ENCODE data around the gene DHX16.
A peak's percentile ranks its signal among the peaks of the same experiment; 100 is the strongest.
"Not testable (repeated sequence)": the region's sequence is repeated elsewhere in the genome, so short reads cannot be mapped to it uniquely, and the experiment has no call there.

The DHX16 gene

DNA sequence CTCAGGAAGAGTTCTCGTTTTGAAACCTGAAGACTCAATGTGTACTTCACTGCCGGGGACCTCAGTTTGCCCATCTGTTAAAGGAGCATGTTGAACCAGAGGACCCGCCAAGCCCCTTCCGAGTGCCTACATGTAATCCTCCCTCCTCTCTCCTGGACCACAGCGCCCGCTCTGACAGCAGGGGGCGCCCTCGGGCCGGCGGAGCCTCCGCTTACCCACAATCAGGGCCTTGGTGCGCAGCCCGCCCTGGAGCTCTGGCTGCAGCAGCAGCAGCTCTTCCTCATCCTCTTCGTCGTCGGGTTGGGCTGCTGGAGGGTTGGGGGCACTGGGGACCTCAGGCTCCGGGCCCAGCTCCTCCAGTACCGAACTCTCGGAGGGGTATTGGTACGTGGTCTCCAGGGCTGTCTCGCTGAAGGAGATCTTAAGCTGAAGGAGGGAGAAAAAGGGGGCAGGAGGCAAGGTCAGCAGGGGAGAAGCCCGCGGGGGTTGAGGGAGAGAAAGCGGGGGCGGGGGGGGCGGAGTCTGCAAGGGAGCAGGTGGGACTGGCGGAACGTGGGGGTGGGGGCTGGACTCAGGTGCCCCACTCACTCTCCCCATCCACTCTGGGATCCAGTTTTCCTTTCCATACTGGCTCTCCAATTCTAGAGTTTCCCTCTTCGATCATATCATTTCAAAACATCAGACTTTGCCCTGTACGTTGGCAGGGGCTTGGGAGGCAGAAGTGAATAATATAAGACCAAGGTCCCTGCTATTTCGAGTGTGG is 6.3 kb upstream of the DHX16 start:
- peak; percentile 80 for DNase-seq

DNA sequence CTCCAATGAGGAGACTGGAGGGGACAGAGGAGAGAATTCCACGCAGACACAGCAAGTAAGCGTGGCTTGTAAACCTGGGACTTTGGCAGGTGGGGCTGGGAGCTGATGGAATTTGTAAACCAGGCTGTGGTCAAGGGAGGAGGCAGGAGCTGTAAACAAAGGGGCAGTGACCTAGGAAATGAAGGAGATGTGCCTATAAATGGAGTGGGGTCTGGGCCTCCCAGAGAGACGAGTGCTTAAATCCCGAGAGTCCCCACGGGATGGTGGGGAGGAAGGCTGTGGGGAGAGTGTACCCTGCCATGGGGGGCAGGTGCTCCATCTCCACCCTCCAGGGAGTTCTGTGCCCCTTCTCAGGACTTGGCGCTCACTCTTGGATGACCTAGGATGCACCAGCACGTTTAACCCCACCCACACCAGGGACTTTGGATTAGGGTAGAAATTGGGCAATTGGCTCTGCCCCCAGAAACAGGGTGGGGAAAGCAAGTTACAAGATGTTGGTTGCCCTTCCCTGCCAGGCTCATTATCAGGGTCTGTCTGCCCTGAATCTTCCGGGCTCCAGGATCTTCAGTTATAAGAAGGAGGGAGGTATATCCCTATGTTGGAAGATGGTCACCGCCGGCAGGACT is 4.0 kb upstream of the DHX16 start:
- no peak for DNase-seq

DNA sequence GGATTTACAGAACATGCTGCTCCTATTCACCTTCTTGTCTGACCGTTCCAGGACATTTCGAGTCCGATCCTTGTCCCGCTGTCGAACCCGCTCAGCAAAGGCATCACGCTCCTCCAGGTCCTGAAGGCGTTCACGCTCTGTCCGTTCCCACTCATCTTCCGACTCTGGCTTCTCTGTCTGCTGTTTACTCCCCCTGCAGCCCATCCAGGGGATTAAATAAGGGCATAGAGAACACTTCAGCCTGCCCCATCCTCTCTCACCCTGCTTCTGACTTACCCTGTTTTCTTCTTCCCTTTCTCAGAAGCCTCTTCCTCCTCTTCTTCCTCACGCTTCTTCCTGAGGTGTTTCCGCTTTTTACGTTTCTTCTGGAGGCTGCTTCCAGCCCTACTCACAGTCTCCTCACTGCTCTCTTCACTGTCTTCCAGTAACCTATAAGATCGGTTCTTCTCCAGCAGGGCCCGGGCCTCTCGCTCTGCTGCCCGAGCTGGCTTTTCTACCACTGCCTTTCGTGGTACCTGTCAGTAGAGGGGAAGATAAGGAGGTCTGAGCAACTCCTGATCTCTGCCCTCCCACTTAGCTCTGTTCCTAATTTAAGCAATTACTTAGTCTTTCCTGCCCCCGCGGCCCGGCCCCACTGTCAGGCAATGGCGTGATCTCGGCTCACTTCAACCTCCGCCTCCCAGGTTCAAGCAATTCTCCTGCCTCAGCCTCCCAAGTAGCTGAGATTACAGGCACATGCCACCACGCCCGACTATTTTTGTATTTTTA is 1.9 kb downstream of the DHX16 start:
- DNase-seq: no peak

DNA sequence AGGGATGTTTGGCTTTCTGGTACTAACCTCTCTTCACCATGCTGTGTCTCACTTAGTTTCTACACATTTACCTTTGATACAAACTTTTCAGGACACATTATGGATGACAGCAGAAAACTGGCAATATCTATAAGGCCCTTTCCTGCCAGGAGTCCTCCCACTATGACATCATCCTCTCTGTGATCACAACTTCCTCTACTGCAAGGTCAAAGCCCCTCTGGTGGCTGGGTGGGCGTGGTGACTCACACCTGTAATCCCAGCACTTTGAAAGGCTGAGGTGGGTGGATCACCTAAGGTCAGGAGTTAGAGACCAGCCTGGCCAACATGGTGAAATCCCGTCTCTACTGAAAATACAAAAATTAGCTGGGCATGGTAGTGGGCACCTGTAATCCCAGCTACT is 6.5 kb downstream of the DHX16 start:
- DNase-seq: not testable (repeated sequence)

DNA sequence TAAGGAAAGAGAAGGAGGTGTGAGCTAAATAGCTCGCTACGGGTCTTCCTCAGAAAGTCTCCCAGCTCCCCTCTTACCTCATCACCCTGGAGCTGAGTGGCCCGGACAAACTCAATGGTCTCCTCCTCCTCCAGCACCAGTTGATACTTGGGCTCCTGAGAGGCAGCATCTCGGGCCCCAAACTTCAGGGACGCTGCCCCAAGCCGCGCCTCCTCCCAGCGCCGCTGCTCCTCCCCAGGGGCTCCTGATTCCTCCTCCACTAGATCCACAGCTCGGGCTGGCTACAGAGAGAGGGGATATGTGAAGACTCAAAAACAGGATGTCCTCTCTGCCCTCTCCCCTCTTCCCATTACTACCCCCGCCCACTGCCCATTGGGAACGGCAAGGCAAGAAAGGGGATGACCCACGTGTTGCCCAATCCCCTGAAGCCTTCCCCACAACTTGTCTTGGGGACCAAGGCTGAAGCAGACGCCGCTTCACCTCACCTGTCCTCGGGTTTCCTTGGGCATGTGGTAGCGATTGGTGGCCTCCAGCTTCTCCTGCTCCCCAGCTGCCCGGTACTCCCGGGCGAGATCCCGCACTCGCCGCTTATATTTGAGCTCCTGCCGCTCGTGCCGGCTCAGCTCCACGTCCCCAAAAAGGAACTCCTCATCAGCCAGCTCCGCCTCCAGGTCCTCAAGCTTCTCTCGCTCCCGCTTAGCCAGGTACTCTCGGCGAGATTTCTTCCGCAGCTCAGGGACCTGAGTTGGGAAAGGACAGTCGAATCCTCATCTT is 7.6 kb downstream of the DHX16 start:
- no peak for DNase-seq

DNA sequence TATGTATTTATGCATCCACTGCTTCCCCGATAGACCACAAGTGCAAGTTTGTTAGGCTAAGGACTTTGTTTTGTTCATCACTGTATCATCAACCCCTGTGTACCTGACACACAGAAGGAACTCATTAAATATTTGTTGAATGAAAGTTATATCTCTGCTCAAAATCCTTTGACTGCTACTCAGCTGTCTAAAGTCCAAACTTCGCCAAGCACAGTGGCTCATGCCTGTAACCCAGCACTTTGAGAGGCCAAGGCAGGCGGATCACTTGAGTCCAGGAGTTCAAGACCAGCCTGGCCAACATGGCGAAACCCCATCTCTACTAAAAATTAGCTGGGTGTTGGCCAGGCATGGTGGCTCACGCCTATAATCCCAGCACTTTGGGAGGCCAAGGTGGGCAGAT is 14.9 kb downstream of the DHX16 start:
- DNase-seq: not testable (repeated sequence)

DNA sequence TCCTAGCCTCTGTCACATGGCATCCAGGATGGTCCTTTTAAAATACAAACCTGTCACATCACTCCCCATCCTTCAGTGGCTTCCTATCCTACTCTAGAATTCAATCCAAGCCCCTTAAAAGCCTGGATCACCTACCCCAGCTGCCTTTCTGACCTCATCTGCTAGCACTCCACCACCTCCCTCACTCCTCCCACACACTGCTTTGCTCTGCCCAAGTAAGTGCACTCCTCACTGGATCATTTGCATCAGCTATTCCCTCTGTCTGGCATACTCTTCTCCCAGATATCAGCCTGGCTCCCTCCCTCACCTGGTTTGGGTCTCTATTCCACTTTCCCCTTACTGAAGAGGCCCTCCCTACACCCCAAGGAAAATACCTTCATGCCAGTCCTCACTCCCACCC is 15.4 kb downstream of the DHX16 start:
- no peak for DNase-seq

DNA sequence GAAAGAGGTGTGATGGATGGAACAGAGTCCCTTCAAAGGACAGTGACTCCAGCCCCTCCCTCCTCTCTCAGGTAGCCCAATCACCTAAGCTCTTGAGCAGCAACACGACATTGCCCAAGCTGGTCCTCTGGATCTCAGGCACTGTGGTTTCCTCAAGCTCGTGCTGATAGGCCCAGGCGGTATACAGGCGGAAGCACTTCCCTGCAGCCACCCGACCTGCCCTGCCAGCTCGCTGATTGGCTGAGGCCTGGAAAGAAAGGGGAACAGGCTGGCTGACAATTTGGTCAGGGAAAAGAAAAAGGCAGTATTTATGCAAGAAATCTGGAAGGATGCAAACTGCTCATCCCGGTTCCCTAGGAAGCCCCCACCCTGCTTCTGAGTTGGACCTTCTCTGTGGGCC is 16.3 kb downstream of the DHX16 start:
- DNase-seq: no peak

DNA sequence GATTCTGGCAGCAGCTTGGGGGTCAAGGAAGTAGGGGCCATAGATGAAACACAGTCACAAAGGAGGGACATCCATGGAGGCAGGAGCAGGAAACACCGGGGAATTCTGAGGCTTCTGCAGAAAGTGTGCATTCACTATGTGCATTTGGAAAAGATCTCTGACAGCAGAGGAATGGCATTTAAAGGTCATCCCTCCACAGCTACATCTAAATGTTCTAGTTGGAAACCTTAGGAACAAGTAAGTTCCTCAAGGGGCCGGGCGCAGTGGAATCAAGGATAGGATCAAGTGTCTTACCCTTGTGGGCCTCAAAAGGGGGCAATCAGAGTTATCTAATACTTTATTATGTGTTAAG is 17.1 kb downstream of the DHX16 start:
- no peak for DNase-seq

DNA sequence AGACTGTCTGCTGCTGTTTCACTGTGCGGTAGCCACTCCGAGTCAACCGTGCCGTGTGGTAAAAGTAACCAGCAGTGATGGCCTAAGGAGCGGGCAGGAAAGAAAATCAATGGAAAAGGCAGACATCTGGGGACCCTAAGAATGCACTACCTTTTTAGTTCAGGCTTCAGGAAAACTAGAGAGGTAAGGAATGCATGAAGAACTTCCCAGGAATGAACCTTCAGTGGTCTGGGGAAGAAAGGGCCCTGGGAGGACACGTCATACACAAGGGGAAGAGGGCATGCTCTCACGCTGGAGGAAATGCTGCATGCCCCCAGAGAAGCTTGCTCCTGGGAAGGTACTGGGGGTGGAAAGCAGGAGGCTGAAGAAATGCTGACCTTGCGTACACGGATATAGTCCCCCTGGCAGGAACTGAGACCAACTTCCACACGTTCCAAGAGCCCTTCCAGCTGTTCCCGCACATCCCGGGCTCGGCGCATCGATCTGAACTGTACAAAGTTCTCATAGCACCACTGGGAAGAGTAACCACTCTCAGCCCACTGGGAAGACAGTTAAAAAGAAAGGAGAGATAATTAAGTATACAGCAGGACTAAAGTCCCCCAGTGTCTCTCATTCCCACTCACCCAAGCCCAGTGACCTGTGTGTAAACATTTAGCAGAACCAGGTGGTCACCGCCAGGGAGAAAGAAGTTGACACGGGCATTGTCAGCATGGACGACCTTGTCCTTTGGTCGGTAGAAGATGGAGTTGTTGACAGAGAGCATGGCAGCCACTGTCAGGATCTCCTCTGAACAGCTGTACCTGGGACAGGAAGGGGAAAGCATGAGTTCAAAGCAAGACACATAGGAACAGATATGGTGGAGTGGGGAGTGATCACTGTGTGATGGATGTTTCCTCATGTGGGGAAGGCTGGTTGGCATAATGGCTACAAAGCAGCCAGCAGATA is 17.7 kb downstream of the DHX16 start:
- no peak for DNase-seq

DNA sequence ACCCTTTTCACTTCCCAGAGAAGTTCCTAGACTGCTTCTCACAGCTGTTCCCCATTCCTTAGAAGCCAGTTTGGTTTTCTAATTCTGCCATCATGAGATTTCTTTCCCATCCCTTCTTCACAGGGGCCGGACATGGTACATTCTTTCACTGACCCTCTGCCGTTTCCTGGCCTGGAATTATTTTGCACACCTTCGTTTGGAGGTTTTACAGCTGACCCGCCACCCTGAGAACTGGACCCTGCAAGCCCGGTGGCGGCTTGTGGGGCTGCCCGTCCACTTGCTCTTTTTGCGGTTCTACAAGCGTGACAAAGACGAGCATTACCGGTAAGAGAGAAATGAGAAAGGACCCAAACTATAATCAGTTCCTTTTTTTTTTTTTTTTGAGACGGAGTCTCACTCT is 21.7 kb downstream of the DHX16 start:
- no peak for DNase-seq

DNA sequence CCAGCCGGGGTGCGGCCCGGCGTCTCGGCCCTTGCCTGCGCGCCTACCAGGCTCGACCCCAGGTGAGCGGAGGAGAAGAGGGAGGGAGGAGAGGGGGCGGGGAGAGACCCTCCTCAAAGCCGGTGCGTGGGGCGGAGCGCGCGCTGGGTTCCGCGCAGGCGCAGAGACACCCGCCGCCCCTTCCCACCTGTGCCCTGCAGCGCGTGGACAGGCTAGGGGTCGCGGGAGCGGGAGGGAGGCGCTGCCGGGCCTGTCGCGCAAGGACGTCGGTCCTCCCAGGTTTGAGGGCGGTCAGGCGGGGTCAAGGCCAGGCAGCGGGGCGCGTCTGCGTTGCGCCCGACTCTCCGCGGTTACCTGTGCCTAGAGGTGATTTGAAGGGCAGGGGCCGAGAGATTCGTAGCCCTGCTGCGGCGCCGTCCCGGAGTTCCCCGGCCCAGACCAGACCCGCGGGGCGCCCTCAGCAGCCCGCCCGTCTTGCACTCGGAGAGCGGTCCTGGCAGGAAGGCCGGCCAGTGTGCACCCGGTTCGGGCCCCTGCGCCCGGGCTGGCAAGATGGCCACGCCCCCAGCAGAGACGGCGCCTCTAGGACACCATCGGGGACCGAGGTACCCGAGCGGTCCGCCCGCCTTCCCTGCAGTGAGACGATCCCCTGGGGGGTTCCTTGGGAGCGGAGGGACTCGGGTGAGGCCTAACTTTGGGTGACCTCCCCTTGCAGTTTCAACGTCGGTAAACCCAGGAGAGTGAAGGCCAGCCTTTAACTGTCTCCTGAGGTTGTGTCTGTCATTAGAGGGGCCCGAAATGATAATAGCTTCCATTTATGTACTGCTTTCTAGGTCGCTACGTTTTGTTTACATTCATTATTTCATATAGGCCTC is 25.3 kb downstream of the DHX16 start:
- peak; percentile 69 for DNase-seq

DNA sequence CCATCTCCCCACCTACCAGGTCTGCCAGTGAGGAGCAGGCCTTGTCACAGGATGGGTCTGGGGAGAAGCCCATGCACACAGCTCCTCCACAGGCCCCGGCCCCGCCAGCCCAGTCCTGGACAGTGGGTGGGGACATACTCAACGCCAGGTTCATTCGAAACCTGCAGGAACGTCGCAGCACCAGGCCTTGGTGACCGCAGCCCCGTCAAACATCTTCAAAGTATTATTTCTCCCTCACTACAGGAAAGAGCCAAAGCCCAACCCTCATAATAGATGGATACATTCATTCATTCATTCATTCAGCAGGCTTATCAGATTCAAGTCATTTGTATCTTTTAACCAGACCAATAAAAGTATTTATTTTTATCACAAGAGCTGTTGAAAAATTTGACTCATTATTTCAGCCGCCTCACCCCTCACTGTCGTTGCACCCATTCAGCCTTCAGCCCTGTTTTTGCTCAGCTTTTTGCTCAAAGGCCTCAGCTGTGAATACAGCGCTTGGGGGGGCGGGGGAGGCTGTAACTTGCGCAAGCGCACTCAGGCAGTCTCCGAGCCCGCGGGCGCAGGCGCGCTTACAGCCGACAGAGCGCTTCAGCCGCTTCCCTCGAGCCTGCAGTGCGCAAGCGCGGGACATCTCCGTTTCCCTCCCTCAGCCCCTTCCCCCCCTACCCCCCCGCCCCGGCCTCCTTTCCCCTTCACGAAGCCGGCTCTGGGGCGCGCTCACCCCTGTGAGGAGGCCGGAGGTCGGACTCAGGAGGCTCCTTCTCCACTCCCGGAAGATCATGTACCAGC is 26.2 kb downstream of the DHX16 start, which contains the start of gene C6orf136:
C6orf136 (plus strand) TSS at position 684 of the 792 bp plus-strand sequence; CDS start at position 783, 99 bp downstream.
- peak; percentile 87 for DNase-seq

DNA sequence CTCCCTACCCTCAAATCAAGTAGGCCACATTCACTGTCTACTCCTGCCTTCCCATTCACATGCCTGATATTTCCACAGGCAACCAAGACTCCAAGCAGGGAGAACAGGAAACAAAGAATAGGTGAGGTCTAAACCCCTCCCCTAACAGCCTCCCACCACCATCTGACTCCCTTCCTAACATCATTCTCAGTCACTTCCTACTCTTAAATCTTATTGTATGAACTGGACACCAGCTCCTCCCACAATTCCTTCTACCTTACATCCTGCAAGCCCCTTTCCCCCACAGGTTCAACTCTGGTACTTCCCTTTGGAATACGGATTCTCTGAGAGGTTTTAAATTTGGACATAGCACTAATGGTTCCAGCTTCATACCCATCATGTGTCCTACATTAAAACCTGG is 26.8 kb downstream of the DHX16 start:
- DNase-seq: no peak

DNA sequence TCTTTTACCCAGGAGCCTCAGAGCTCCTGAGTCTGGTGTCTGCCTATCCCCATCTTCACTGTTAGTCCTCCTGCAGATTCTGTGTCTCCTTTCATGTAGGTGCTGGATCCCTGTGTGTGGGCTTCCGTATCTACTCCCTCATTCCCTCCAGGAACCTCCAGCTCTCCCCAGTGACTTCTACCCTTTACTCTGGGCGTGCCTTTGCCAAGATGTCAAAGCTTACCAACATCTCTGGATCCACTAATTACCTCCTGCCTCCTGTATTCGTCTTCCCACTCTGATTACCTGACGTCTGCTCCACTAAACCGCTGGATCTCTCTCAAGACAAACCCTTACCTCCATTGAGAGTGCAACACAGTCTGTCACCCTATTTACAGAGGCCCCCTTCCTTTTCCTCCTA is 28.0 kb downstream of the DHX16 start:
- DNase-seq: no peak

DNA sequence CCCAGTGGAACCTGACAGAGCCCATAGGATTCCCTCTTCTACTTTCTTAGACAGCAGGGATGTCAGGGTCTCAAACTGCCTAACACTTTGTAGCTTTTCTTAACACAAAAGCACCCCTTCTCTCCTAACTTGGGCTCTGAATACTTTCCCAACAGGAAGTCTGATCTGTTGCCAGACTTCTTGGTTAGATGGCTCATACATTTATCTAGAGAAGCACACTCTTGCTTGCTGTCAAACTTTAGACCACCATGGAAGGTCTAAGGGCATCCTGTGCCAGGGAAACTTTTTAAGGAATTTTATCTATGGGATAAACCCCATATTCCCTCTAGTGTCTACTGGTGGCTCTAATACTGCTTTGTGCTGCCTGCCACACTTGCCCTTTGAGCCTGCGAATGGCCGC is 29.1 kb downstream of the DHX16 start:
- DNase-seq: no peak

DNA sequence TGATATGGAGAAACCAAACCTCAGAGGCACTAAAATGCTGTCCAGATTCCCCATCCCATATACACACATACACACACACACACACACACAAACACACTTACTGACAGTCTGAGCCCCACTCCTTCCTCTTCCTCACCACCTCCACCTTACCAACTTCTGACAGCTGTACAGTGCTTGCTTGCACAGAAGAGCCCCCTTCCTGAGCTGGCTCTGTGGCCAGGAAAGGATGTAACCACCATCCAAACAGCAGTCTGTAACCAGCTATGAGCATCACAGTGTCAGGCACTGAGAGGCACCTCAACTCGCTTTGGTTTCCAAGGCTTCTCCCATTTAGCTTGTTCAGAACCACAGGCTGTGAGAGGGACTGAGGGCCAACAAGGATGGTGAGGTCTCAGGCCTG is 31.8 kb downstream of the DHX16 start:
- DNase-seq: no peak

DNA sequence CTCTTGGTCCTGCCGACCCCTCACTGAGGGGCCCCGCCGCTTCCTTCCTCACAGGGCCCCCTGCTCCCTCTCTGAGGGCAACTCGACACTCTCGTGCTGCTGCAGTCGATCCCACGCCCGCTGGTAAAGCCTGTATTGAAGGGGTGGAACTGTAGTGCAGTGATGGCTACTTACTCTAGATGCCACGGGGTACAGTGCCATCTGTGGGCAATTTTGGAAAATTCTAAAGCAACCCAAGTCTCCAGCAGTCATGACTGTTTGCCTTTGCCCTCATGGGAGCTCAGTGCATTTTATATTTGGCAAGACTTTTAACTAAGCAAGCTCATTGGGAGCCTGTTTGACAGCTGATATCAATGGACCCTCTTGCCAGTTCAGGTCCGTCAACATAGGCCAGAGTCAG is 32.3 kb downstream of the DHX16 start:
- DNase-seq: no peak

DNA sequence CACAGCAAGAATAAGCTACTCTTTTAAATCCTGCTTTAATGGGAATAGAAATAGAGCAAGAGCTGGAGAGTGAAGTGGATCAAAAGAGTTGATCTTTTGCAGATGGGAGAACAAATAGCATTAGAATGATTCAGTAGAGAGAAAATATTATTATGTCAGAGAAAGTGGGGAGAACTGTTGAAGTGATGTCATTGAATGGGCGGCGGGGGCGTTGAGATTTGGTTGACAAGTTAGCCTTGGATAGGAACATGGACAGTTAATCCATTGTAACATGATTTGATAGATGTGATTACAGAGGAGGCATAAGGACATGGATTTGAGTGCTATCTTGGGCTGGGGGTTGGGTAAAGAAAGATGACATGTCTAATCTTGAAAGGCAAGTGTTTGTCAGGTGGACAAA is 37.0 kb downstream of the DHX16 start:
- no peak for DNase-seq

All from T1000 (cell line).